GM18909 (cell line): ENCODE measurements around the gene RFNG.

Source experiments
- ATAC-seq: cut with Tn5 transposase; IDR thresholded peaks from one replicate; pipeline ENCODE4 v1.9.1; 2021; ENCODE audit warnings: mild to moderate bottlenecking; ENCODE audit not compliant: unreplicated experiment, poor library complexity

The RFNG gene

DNA sequence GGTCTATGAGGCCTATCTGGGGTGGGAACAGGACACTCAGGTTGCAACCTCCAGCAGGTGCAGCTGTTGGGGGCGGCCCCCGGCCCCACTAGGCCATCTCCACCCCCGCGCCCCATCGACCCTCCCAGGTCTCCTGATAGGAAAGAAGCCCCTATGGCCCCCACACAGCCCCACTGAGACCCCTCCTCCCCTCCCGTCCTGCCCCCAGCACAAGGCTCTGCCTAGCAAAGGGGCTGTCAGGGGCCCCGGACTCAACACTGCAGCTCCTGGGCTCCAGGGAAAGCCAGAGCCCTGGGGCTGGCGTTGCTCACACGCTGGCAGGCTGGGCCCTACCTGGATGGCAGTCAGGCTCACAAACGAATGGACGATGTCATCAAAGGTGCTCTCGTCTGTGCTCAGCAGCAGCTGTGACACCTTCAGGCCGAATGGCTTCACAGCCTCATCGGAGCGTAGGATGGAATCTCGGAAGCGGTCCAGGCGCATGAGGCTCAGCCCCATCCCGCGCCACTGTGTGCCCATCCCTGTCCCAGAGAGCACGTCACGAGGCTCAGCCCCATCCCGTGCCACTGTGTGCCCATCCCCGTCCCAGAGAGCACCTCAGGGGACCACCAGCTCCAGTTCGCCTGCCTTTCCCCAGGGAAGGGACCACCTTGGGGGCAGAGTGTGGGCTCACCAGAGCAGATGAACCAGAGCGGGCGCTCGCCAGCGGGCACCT is 39.1 kb upstream of the RFNG start:
- no peak for ATAC-seq

DNA sequence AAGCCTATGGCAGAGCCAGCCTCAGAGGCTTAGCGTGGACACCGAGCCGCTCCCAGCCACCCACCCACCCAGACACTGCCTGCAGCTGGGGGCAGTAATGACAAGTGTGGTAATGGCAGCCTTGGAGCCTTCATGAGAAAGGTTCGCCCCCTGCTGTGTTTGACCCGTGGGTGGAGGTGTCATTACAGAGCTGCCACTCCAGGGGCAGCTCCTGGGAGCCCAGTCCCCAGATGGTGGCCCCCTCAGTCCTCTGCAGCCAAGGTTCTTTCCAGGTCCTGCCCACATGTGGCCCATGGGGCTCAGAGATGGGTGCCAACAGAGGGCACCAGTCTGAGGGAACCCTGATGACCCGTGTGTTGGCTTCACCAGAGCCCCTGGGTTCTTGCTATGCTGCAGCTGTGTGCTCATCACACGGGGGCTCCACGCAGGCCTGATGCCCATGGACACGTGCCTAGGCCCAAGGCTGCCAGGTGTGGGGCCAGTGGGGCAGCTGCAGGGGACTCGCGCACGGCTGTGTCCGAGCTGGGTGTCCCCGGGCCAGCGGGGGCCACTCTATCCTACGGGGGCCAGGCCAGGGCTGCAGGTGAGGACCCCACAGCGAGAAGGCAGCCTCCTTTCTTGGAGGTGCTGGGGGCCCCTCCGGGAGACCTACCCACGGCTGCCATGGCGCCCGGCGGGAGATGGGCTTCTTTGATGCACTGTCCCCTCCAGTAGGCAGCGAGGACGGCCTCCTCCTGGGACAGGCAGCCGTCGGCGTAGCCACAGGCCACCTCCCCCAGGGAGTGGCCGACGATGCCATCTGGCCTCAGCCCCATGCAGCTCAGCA is 38.3 kb upstream of the RFNG start:
- no peak for ATAC-seq

DNA sequence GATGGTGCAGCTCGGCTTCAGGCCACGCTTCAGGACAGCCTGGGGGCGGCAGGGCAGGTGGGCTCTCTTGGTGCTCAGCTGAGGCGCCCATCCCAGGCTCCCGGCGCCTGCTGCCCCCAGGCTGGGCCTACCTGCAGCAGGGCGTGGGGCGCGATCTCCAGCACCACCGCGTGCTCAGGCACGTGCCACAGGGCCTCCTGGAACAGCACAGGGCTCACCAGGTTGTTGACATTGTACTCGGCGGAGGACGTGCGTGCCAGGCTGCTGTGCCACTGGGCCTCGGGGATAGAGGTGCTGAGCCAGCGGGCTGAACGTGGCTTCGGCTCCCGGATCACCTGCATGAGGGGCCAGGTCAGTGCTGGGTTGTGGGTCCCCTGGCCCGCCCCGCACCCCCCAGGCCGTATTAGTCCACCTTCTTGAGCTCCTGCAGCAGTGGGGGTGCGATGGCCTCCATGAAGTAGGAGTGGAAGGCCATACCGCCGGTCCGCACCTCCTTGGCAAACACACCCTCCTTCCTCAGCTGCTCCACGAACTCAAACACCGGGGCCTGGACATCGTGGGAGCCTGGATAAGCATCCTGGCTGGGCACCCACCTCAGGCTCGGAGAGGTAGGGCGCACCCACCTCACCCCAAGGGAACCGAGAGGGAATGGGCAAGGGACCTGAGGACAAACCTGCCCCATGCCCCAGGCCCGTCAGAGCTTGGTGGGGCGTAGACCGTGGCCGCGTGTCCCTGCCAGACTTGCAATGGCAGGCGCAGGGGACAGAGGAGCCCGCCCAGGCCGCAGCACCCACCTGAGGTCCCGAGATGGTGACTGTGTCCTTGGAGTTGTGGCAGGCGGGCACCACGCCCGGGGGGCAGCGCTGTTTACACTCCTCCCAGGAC is 37.5 kb upstream of the RFNG start:
- ATAC-seq = no peak

DNA sequence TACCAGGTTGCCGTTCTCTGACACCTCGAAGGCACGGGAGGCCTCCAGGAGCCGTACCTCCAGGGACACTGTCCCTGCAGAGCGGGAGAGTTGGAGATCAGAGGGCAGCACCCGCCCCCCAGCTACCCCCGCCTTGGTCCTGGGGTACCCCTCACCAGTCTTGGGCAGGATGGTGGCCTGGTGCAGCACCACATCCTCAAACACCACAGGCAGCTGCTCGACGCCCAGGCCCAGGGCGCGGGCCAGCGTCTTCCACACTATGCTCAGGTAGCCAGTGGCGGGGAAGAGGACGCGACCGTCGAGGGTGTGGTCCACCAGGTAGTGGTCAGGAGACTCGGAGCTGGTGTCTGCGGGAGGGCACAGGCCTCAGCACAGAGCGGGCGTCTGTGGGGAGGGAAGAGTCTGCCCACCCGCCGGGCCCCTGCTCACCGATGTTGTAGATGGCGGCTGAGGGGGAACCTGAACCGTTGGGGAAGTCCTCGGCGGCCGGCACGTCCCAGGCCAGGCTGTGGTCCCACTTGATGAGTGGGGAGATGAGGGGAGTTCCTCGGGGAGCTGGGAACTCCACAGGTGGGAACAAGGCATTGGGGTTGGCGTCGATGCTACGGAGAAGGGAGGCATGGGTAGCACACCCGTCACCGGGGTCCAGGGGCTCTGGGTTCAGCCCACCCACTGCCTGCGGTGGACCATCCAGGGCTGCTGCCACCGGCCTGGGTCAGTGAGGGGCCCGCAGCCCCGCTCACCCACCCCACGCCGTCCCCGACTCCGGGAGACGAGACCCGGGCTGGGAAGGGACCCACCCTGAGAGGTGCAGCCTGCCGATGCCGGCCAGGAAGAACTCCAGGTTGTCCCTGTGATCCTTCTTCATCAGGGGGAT is 36.6 kb upstream of the RFNG start:
- ATAC-seq = no peak

DNA sequence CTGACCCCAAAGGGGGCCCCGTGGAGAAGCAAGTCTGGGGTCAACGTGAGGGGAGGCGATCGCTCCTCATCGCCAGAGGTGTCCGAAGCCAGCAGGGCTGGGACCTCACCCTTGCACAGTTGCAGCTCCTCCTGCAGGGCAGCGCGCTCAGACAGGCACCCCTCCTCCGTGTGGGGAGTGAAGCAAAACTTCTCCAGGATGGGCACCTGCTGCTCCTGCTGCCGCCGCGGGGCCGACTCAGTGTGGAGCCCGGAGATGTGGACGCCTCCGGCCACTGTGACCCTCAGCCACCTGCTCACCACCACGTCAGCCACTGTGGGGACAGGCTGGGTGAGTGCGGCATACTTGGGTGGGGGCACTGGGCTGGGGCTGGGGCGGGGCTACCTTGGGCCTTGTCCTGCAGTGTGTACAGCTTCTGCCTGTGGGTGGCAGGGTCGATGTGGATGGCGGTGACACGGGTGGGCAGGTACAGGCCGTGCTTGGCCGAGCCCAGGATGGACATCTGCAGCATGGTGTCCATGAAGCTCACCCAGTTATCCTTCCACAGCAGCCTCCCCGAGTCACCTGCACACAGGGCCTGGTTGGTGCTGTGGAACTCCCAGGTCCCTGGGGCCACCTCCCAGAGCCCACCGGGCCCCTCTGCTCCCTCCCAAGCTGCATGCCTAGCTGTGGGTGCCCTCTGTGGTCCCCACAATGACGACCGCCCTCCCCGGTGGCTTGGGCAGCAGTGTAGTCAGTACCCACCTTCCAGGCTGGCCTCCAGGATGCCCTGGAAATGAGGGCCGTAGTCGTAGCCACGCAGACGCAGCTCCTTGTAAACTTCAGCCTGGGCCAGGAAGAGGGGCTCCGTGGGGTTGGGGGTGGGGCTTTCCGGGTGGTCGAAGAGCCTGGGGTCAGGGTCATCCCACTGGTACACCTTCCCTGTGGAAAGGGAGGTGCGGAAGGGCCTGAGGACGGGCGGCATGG is 35.6 kb upstream of the RFNG start:
- ATAC-seq = no peak

DNA sequence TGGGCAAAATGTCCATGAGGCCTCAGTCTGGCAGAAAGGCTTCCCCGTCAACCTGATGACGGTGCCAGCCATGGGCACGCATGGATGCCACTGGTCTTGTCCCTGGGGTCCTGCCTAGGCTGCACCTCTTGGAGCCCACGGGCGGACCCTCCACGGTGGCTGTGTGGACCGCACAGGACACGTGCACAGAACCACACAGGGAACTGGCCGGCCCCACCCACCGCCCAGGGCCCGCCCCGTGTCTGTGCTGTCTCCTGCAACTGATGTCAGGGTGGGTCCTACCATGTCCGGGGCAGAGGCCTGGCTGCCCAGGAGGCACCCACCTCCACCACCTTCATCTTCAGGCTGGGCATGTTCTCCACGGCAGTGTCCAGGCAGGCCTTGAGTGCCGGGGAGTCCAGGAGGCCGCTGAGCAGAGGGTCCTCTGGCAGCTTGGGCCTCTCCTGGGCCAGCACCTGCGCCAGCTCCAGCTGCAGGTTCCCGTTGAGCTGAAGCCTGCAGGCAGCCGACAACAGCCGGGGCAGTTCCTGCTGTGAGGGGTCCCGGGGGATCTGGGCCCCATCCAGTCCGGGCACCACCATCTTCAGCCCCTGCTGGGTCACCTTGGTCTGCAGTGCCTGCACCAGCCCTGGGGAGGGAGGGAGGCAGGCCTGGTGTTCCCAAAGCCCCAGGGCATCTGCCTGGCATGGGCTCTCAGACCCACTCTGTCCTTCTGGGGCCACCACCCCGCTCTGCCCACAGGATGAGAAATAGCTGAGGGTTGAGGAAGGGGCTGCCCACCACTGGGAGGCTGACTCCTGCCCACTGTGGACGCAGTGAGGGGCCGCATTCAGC is 34.5 kb upstream of the RFNG start:
- no peak for ATAC-seq

DNA sequence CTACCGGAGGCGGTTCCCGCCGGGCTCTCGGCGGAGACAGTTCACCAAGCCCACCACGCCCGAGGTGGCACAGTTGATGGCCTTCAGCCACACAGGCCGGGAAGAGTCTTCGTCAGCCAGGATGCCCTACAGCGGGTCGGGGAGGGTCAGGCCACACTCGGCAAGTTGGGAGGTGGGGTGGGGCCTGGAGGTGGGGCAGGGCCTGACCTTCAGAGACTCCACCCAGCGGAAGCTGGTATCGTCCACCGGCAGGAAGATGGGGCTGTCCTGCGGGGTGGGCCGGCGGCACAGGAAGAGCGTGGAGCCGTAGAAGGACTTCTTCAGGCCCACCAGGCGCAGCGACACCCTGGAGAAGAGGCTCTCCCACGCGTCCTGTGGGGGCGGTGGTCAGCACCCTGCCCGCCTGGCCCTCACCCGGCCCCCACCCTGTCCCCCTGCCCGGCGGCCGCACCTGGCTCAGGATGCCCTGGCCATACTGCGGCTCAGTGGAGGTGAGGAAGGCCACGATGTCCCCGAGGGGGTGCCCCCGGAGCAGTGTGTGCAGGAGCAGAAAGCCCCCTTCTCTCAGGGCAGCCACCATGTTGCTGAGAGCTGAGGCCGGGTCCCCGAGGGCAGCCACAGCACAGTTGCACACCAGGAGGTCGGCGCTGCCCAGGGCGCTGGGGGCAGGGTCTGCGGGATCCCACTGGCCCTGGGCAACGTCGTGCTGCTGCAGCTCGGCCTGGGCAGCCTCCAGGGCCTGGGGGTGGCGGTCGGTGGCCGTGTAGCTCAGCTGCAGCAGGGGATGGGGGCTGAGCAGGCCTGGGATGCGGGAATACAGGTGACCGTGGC is 33.6 kb upstream of the RFNG start:
- no peak for ATAC-seq

DNA sequence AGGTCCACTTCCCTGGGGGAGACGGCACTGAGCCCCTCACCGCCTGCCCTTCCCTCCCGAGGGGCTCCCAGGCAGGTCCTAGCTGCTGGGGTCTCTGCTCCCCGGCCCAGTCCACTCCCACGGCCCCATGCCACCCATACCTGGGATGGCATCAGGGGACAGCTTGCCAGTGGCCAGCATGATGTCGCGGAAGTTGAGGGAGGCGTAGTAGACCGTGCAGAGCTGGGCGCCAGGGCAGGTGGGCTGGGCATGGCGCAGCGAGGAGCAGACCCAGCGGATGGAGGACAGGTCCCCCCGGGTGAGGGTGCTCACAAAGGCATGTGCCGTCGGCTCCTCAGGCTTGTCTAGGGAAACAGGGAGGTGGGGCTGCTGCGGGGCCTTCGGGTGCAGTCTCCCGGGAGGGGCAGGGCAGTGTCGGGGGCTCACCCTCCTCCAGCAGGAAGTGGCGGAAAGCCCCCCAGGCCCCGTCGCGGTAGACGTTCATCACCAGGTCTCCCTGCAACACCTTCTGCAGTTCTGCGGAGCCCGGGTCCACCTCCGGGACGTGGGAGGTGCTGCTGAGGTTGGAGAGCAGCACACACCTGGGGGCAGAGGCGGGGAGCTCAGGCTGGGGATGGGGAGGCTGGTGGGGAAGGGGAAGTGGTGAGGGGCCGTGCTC is 32.9 kb upstream of the RFNG start:
- no peak for ATAC-seq

DNA sequence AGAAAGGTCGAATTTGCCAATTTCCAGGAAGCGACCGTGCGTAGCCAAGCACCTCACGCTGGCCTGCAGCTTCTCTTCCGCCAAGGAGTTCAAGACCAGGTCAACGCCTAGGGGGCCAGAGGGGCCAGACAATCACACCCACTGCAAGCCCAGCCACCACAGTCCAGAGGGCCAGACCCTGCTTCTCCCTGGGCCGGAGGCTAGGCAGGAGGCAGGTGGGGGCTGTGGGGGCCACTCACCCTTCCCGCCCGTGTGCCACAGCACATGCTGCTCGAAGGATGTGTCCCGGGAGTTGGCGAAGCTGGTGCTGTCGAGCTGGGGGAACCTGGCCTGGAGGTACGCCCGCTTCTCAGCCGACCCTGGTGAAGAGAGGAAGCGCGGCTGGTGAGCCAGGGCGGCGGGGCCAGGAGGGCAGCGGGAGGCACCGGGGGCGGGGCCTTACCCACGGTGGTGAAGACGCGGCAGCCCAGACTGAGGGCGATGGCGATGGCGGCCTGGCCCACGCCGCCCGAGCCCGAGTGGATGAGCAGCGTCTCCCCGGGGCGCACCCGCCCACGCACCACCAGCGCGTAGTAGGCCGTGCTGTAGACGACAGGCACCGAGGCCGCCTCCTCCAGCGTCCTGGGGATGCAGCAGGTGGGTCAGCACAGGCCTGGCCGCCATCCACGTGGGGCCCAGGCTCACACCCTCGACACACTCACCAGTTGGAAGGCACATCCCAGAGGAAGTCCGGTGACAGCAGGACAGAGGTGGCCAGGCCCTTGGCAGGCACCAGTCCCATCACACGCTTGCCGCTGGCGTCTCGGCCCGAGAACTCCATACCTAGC is 32.1 kb upstream of the RFNG start:
- ATAC-seq = no peak

DNA sequence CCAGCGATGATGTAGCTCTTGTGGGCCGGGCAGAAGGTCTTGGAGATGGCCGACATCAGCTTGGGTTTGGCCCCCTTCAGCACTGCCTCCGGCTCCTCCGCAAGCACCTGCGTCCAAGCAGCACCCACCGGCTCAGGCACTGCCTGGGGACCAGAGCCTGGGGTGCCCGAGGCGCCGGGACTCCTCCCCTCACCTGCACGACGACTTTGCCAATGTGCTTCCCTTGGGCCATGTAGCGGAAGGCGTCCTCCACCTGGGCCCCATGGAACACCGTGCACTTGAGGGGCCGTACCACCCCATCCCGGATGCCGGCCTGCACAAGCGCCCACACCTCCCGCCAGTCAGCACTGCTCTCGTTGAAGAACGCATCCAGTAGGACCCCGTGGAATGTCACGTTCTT is 31.4 kb upstream of the RFNG start:
- ATAC-seq = no peak

DNA sequence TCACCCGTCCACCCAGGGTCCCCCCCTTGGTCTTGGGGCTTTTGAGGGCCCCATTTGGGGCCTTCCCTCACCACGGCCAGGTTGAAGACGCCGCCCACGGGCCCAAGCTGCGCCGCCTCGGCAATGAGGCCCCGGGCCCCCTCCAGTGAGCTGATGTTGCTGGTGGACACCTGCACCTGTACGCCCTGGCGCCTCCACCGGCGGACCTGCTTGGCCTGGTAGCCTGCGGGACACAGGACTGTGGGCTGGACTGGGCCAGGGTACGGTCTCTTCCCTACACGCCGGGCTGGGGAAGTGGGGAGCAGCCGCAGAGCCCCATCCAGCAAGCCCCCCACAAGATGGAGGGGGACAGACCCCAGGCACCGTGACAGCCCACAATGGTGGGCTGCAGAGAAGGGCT is 30.8 kb upstream of the RFNG start:
- ATAC-seq = no peak

DNA sequence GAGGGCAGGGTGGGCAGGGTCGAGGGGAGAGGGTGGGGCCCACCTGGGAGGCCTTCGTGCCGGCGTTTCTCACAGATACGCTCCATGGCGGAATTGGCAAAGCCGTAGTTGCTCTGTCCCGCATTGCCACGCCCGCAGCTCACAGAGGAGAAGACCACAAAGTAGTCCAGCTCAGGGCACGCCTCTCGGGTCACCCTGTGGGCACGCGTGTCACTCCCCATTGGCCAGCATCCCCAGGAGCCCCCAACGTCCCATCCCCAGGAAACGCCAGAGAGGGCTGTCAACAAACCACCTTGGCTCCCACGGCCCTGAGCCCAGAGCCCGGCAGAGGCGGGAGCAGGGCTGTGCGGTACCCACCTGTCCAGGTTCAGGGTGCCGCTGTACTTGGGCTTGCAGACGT is 30.4 kb upstream of the RFNG start:
- ATAC-seq = no peak

DNA sequence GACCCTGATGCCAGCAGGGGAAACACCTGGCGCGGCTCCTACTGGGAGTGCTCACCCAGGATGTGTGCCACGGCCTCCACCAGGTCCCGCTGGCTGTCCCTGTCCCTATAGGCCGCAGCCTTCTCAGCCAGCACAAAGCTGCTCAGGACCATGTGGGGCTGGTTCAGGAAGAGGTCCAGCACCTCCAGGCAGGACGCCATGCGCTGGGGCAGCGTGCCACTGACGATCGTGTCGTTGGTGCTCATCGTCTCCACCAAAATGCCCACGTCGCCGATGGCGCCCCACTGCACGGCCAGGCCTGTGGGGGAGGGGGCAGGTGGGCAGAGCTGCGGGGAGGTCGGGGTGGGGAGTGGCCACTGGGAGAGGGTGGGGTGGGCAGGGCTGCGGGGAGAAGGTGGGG is 29.9 kb upstream of the RFNG start:
- ATAC-seq = no peak

DNA sequence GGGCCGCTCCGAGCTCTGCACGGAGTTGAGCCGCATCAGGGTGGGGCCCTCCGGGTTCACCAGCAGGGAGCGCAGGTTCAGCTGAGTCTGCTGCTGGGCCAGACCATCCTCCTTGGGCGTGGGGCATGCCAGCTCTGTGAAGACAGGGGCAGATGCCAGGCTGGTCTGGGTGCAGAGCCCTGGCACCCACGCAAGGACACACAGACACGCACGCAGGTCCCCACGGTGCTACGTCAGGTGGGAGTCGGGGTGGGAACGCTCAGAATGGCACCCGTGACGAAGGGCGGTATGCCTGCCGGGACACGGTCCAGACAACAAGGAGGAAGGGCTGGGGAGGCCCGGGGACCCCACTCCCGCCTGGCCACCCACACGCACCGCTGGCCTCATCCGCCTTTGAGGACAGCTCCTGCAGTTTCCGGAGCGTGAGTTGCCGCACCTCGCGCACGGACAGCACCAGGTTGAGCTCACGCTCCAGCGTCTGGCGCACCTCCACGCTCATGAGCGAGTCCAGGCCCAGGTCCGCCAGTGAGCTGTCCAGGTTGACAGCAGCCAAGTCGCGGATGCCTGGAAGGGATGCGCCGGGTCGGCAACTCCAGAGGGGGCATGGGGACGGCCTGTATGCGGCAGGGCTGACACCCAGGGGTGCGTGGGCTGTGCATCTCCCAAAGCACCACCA is 29.3 kb upstream of the RFNG start:
- ATAC-seq = no peak

DNA sequence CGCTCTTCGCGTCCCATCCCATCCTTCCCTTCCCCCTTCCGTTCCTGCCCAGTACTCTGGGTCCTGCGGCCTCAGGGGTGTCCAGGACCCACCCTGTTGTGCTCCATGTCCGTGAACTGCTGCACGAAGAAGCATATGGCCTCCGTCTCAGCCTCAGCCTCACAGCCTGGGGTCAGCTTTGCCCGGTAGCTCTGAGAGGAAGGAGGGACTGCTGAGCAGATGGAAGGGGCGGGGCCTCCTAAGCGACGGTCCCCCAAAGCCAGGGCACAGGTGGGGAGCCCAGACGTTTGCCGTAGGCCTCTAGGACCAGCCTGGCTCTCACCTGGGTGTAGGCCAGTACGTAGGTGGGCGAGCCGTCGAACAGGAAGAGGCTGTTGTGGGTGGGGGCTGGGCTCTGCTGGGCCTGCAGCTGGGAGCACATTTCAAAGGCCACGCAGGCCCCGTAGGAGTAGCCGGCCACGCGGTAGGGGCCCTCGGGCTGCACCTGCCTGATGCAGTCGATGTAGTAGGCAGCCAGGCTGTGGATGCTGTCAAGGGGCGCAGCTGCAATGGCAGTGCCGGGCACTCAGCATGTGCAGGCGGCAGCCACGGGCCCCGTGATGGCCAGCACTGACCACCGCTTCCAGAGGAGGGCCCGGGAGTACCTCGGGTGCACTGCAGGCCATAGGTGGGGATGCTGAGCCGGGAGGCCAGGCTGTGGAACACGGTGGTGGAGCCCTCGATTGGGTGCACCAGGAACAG is 28.6 kb upstream of the RFNG start:
- ATAC-seq = no peak
